Progenitor cell of endocrine pancreas (in vitro differentiated cells): ENCODE data around the gene RHOF. TPM values are rescaled to one million over a fixed set of nuclear protein-coding genes. Genes with fewer than 3 reads are reported as not detected.

ENCODE experiments used
- DNase-seq: peaks from one replicate; pipeline ENCODE4 v3.0.0; 2021; ENCODE audit warnings: low spot score; ENCODE audit not compliant: unreplicated experiment
- H3K27ac Mint-ChIP-seq: 2 replicates; pipeline ENCODE4 v1.8.0; 2021; ENCODE audit warnings: mild to moderate bottlenecking, moderate library complexity, mixed read lengths
- H3K27me3 Mint-ChIP-seq: 2 replicates; pipeline ENCODE4 v1.8.0; 2021; ENCODE audit warnings: mixed read lengths
- H3K36me3 Mint-ChIP-seq: 2 replicates; pipeline ENCODE4 v1.8.0; 2022; ENCODE audit warnings: mixed read lengths; ENCODE audit not compliant: insufficient read depth
- H3K4me1 Mint-ChIP-seq: 2 replicates; pipeline ENCODE4 v1.8.0; 2021; ENCODE audit warnings: low read depth, mixed read lengths
- H3K4me3 Mint-ChIP-seq: 2 replicates; pipeline ENCODE4 v1.8.0; 2021; ENCODE audit warnings: low read depth, mild to moderate bottlenecking, moderate library complexity, mixed read lengths
- H3K9me3 Mint-ChIP-seq: 2 replicates; pipeline ENCODE4 v1.8.0; 2021; ENCODE audit warnings: low read depth, mixed read lengths
- total RNA-seq: library from RNA; stranded (reverse); gene quantifications from 2 replicates; pipeline ENCODE4 v1.2.1, GENCODE V29; 2021
- TF ChIP-seq, protein P1 (sequence below): fragments of 200-600 bp; sonication (generic); IDR thresholded peaks from one replicate; pipeline ENCODE4 v1.5.0; 2021; ENCODE audit warnings: antibody characterized with exemption, mild to moderate bottlenecking; ENCODE audit not compliant: unreplicated experiment

RHOF gene
- total RNA-seq, 1 donor from 2014 or later = 36.0 TPM

DNA sequence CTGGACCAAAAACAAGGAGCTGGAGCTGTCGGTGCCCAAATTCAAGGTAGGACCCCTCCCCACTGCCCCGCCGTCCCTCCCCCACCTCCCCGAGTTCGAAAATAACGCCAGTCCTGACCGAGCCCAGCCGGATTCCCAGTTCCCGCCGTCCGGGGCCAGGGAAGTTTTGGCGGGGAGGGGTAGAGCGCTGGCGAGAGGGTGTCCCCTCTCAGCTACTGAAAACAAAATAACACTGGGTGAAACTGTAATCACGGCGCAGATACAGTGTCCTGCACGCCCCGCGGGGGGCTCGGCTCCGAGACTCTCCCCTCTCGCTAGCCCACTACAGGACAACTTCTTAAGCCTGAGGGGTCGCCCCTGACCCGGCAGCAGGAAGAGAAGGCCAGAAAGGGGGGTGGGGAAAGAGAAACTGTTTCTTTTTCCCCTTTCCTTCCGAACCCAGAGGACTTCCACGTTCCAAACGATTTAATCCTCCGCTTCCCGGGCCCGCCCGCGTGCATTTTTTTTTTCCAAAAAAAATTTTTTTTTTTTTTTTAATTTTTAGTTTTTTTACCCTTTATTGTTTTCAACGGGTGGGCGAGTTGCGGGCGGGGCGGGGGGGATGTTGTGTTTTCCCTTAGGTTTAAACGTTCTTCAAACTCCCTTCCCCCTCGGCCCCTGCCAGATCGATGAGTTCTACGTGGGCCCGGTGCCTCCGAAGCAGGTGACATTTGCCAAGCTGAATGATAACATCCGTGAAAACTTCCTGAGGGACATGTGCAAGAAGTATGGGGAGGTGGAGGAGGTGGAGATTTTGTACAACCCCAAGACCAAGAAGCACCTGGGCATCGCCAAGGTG is 11.9 kb upstream of the RHOF start:
- H3K4me3 Mint-ChIP-seq = peak overlapping the region; percentile 90
- no peaks in the 10 kb centered on the region for H3K9me3 Mint-ChIP-seq
- no peaks in the 10 kb centered on the region for H3K27me3 Mint-ChIP-seq
- H3K27ac Mint-ChIP-seq = peak overlapping the region; percentile 74
- H3K36me3 Mint-ChIP-seq = peaks cover 13% of the 10 kb centered on the region
- DNase-seq = no peak
- peaks cover 16% of the 10 kb centered on the region for H3K4me1 Mint-ChIP-seq
- TF ChIP-seq, protein P1, sequence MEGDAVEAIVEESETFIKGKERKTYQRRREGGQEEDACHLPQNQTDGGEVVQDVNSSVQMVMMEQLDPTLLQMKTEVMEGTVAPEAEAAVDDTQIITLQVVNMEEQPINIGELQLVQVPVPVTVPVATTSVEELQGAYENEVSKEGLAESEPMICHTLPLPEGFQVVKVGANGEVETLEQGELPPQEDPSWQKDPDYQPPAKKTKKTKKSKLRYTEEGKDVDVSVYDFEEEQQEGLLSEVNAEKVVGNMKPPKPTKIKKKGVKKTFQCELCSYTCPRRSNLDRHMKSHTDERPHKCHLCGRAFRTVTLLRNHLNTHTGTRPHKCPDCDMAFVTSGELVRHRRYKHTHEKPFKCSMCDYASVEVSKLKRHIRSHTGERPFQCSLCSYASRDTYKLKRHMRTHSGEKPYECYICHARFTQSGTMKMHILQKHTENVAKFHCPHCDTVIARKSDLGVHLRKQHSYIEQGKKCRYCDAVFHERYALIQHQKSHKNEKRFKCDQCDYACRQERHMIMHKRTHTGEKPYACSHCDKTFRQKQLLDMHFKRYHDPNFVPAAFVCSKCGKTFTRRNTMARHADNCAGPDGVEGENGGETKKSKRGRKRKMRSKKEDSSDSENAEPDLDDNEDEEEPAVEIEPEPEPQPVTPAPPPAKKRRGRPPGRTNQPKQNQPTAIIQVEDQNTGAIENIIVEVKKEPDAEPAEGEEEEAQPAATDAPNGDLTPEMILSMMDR = no peak

DNA sequence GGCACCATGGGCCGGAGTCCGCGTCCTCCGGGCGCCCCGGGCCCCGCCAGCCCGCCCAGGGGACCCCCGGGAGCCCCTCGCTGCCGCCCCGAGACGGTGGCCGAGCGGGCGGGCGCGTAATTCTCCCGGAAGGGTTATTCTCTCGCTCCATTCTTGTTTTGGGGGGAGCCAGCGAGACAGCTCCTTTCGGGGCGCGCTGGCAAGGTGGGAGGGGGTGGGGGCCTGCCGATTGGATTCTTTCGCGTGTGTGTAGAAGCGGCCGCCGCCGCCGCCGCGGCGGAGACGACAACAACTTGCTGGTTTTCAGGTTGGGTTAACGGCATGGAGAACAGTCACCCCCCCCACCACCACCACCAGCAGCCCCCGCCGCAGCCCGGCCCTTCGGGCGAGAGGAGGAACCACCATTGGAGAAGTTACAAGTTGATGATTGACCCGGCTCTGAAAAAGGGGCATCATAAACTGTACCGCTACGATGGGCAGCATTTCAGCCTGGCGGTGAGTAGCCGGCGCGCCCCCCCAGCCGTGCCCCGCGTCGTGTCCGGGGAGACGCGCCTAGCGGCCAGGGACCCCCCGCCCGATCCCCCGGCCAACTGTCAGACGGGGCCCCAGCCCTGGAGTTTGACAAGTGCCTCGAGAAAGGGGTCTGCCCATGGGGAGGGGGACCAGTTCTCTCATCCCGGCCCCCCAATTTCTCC is 11.1 kb upstream of the RHOF start:
- DNase-seq = no peak
- no peaks in the 10 kb centered on the region for H3K9me3 Mint-ChIP-seq
- H3K27me3 Mint-ChIP-seq = no peaks in the 10 kb centered on the region
- peak overlapping the region; percentile 90 for H3K4me3 Mint-ChIP-seq
- H3K36me3 Mint-ChIP-seq = peaks cover 11% of the 10 kb centered on the region
- TF ChIP-seq, protein P1 = no peak
- peaks cover 16% of the 10 kb centered on the region for H3K4me1 Mint-ChIP-seq
- peak overlapping the region; percentile 98 for H3K27ac Mint-ChIP-seq

GRCh38 chr12:121803861-121804416 is 10.5 kb upstream of the RHOF start, which contains the start of gene SETD1B:
SETD1B (plus strand) TSS chr12:121804009; CDS start chr12:121804738, 729 bp downstream.
- H3K27ac Mint-ChIP-seq = peak within 1 kb of the TSS; percentile 99
- no peak for DNase-seq
- peak within 1 kb of the TSS; percentile 90 for H3K4me3 Mint-ChIP-seq
- peaks cover 10% of the 10 kb centered on the region for H3K36me3 Mint-ChIP-seq
- no peaks in the 10 kb centered on the region for H3K27me3 Mint-ChIP-seq
- H3K4me1 Mint-ChIP-seq = peaks cover 20% of the 10 kb centered on the region
- TF ChIP-seq, protein P1 = no peak
- no peaks in the 10 kb centered on the region for H3K9me3 Mint-ChIP-seq

DNA sequence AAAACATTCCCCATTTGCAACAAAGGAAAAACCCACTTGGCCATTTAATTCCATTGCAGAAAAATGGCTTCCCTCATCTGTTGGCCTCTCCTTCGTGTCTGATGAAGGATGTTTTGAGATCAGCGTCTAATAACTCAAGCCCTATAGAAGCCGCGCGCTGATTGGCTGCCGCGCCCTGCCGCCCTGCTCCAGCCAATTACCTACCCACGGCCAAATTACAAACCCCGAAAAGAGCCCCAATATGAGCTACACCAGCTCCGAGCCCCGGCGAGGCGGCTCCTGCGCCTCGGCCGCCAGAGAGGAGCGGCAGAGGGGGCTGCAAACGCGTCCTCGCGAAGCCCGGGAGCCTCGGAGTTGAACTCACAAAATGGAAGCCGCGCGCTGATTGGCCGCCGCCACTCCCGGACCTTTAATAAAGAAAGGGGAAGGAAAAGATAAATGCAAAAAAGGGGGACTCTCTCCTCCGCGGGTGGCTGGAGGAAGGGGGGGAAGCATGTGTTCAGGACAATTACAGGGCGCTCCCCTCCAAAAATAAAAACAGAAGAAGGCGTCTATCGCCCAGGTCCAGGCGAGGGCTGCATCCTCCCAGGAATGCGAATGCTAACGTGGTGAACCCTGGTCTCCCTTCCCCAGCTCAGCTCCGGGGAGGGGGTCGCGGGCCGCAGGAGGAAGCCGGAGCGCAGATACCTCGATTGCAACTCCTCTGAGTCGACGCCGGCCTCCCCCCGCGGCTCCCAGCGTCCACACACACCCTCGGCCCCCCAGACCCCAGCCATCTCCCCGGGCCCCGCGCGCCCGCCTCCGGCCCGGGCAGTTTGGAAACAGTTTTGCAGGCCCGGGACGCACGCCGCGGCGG is 9.6 kb upstream of the RHOF start:
- Mint-ChIP-seq H3K4me3 (peak overlapping the region; percentile 90), H3K27ac (peak overlapping the region; percentile 99), H3K36me3 (peaks cover 11% of the 10 kb centered on the region), H3K4me1 (peaks cover 29% of the 10 kb centered on the region), H3K9me3 (no peaks in the 10 kb centered on the region), H3K27me3 (no peaks in the 10 kb centered on the region)
- DNase-seq = peak; percentile 78
- TF ChIP-seq, protein P1 = no peak
